WERI-Rb-1 (cell line): Measurements from ENCODE around the gene SGMS1.

Source experiments
- DNase-seq: peaks from one replicate; pipeline ENCODE4 v3.0.0-alpha.2; 2020
- H3K27ac ChIP-seq: fragments of 250-450 bp; sonication (Bioruptor Pico); 2 replicates; pipeline ENCODE4 v1.5.1; 2020; ENCODE audit warnings: mild to moderate bottlenecking, moderate library complexity
- H3K27me3 ChIP-seq: fragments of 250-450 bp; sonication (Bioruptor Pico); 2 replicates; pipeline ENCODE4 v1.5.1; 2021; ENCODE audit warnings: mild to moderate bottlenecking, low read depth, moderate library complexity; ENCODE audit not compliant: insufficient read depth, severe bottlenecking
- H3K36me3 ChIP-seq: fragments of 250-450 bp; sonication (Bioruptor Pico); 2 replicates; pipeline ENCODE4 v1.5.1; 2020; ENCODE audit warnings: mild to moderate bottlenecking, moderate library complexity
- H3K4me3 ChIP-seq: 2 replicates; pipeline ENCODE4 v1.5.1; 2011; ENCODE audit warnings: low read depth, mild to moderate bottlenecking, control low read depth, low read length
- H3K9me3 ChIP-seq: fragments of 250-450 bp; sonication (Bioruptor Pico); 2 replicates; pipeline ENCODE4 v1.5.1; 2021; ENCODE audit warnings: mild to moderate bottlenecking, moderate library complexity; ENCODE audit not compliant: severe bottlenecking
- CTCF ChIP-seq: IDR thresholded peaks from 2 replicates; pipeline ENCODE4 v1.5.1; 2011; ENCODE audit warnings: low read depth, mild to moderate bottlenecking, control low read depth, inconsistent platforms, low read length

The SGMS1 gene

DNA sequence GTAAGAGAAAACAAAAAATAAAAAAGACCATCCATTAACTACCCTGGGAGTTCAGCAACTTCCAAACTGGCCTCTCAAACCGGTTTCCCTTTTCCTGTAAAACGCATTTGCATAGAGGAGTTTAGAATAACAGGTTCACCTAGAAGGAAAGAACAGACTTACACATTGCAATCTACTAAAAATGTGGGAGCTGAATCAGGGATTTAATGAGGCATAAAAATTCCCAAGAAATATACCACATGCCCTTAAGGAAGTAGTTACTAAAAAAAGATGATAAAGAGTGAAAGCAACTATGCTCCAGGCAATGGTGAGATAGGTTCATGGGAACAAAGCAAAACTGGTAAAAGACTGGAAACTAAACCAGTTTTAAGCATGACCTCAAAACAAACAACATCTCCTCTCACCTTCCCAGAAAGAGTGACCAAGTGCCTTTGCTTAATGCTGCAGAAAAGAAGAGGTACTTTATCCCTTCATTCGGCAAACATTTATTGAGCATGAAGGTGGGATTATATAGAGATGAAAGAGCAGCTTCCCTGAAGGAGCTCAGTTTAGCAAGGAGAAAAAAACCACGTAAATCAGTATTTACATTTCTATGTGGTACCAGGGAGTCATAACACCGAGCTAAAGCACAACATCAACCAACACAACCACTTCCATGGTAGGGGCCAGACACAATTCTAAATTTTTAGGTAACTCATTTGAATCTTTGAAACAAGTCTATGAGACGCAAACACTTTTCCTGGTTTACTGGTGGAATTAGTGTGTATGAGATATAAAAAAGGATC is 152.8 kb downstream of the SGMS1 start:
- DNase-seq: no peak
- Histone ChIP-seq H3K9me3 (no peaks in the 10 kb centered on the region), H3K27me3 (no peaks in the 10 kb centered on the region), H3K36me3 (no peaks in the 10 kb centered on the region), H3K27ac (no peak overlapping the region), H3K4me3 (no peak overlapping the region)
- no peak for TF ChIP-seq CTCF

DNA sequence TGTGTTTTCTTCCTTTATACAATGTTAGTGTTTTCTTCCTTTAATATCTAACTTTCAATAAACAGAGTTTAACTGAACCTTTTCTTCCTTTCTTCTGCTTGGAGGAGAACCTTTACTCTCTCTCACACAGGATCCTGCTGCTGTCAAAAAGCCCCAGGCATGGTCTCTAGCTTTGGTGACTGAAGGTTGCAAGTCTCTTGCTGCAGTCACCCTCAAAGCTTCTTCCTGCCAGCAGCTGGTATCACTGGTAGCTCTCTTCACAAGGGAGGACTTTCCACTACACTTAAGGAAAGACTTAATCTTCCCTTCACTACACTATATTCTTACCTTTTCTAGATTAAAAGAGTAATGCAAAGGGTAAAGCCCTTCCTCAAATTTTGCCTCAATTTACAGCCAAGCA is 153.4 kb downstream of the SGMS1 start:
- Histone ChIP-seq H3K4me3 (no peak overlapping the region), H3K36me3 (no peaks in the 10 kb centered on the region), H3K27me3 (no peaks in the 10 kb centered on the region), H3K9me3 (no peaks in the 10 kb centered on the region), H3K27ac (no peak overlapping the region)
- no peak for DNase-seq
- no peak for TF ChIP-seq CTCF

DNA sequence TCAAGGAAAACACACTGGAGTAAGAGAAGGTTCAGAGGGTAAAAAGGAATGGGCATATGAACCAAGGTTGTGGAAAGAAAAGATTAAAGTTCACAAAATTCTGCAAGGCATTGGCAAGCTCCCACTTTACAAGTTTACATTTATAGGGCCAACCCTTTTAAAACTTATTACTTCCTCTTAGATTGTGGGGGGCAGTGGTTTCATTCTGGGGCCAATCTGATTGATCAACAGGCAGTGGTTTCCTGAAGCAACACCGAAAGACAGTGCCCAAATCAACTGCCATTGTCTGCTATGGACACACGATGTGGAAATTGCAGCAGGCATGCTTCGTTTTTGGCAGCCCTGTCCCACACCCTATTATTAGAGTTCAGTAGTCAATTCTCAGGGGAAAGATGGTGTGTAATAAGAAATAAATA is 154.0 kb downstream of the SGMS1 start:
- no peaks in the 10 kb centered on the region for H3K27me3 ChIP-seq
- no peak overlapping the region for H3K27ac ChIP-seq
- H3K36me3 ChIP-seq: no peaks in the 10 kb centered on the region
- no peak for DNase-seq
- no peak for TF ChIP-seq CTCF
- H3K9me3 ChIP-seq: no peaks in the 10 kb centered on the region
- no peak overlapping the region for H3K4me3 ChIP-seq

DNA sequence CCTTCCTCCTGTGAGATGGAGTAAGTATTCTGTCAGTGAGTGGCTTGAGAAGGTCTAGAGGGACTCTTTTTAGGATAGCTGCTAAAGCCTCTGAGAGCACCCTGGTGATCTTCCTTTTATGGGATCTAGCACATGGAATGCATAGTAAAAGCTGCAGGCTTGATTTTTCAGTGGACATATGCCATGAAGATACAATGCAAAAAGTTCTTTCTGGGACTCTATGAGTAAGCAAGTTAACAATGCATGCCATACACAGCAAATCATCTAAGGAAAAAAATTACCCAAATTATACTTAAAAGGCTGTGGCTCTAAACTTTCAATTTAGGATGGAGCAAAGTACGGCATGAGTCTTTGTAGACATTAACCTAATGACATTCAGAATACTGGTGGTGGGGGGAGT is 154.5 kb downstream of the SGMS1 start:
- Histone ChIP-seq H3K27ac (no peak overlapping the region), H3K4me3 (no peak overlapping the region), H3K9me3 (no peaks in the 10 kb centered on the region), H3K27me3 (no peaks in the 10 kb centered on the region), H3K36me3 (no peaks in the 10 kb centered on the region)
- DNase-seq: no peak
- no peak for TF ChIP-seq CTCF

DNA sequence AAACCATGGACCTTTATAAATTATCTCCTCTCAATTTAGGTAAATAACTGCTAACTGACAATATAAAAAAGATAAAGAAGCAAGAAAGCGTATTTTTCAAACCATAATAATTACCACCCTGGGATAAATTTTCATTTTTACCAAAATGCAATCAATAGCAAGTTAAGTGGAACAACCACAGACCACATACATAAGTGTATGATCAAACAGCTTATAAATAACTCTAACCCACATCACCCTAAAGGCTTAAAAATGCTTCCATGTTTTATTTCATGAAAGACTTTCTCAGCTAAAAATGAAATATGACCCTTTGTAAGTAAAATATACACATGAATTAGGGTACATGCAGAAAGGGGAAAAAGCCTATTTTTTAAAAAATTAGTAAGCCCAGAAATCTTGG is 156.5 kb downstream of the SGMS1 start:
- H3K27me3 ChIP-seq: no peaks in the 10 kb centered on the region
- no peaks in the 10 kb centered on the region for H3K9me3 ChIP-seq
- no peak overlapping the region for H3K27ac ChIP-seq
- no peaks in the 10 kb centered on the region for H3K36me3 ChIP-seq
- no peak for TF ChIP-seq CTCF
- DNase-seq: no peak
- H3K4me3 ChIP-seq: no peak overlapping the region

GRCh38 chr10:50464004-50464409 is 159.7 kb downstream of the SGMS1 start:
- no peak for DNase-seq
- Histone ChIP-seq H3K4me3 (no peak overlapping the region), H3K36me3 (no peaks in the 10 kb centered on the region), H3K9me3 (no peaks in the 10 kb centered on the region), H3K27ac (no peak overlapping the region), H3K27me3 (no peaks in the 10 kb centered on the region)
- no peak for TF ChIP-seq CTCF
